Liver (tissue), 9 donors: Measurements from ENCODE around the gene ADAR. TPM values are rescaled to one million over a fixed set of nuclear protein-coding genes. Genes with fewer than 3 reads are reported as not detected.

Experiments used
- DNase-seq: peaks from one replicate; pipeline ENCODE4 v3.0.0-alpha.2; 2017; ENCODE audit warnings: low spot score
- H3K27ac ChIP-seq, 2 donors: one replicate each; pipeline ENCODE4 v1.7.0; 2013; ENCODE audit warnings: inconsistent platforms in 2 of 2, low read length in 2 of 2, control low read depth in 1 of 2, low read depth in 1 of 2, mild to moderate bottlenecking in 1 of 2
- H3K27me3 ChIP-seq, 4 donors: one replicate each; pipeline versions ENCODE4 v1.6.1 to v1.7.0; 2013; ENCODE audit warnings: low read length in 3 of 4, inconsistent platforms in 1 of 4, mild to moderate bottlenecking in 1 of 4, moderate library complexity in 1 of 4; ENCODE audit not compliant: control insufficient read depth in 4 of 4, insufficient read depth in 4 of 4
- H3K36me3 ChIP-seq, 4 donors: one replicate each; pipeline versions ENCODE4 v1.6.1 to v1.7.0; 2013; ENCODE audit warnings: low read length in 3 of 4, mild to moderate bottlenecking in 3 of 4, low read depth in 1 of 4, moderate library complexity in 1 of 4; ENCODE audit not compliant: control insufficient read depth in 4 of 4, insufficient read depth in 3 of 4
- H3K4me1 ChIP-seq, 4 donors: one replicate each; pipeline versions ENCODE4 v1.6.1 to v1.7.0; 2013; ENCODE audit warnings: low read length in 3 of 4, mild to moderate bottlenecking in 3 of 4, moderate library complexity in 1 of 4; ENCODE audit not compliant: control insufficient read depth in 4 of 4, insufficient read depth in 4 of 4
- H3K4me3 ChIP-seq, 3 donors: one replicate each; pipeline versions ENCODE4 v1.6.1 to v1.7.0; 2013; ENCODE audit warnings: low read length in 3 of 3, control low read depth in 1 of 3, low read depth in 1 of 3, mild to moderate bottlenecking in 1 of 3
- H3K9ac ChIP-seq, 2 donors: one replicate each; pipeline ENCODE4 v1.7.0; 2013; ENCODE audit warnings: low read length in 2 of 2, mild to moderate bottlenecking in 2 of 2, moderate library complexity in 2 of 2, control low read depth in 1 of 2, low read depth in 1 of 2
- H3K9me3 ChIP-seq, 4 donors: one replicate each; pipeline versions ENCODE4 v1.6.1 to v1.7.0; 2013; ENCODE audit warnings: low read length in 3 of 4; ENCODE audit not compliant: control insufficient read depth in 4 of 4
- EGR1 ChIP-seq, 2 donors: IDR thresholded peaks; 2 replicates each; pipeline ENCODE4 v1.6.1; 2016 to 2018; ENCODE audit warnings: antibody characterized with exemption in 2 of 2, low read depth in 2 of 2
- FOXA2 ChIP-seq: IDR thresholded peaks from 2 replicates; pipeline ENCODE4 v1.6.1; 2016; ENCODE audit warnings: antibody characterized with exemption
- HNF4A ChIP-seq, 2 donors: conservative IDR thresholded peaks; 2 replicates each; pipeline ENCODE4 v1.6.1; 2016; ENCODE audit warnings: antibody characterized with exemption in 2 of 2, mild to moderate bottlenecking in 2 of 2
- HNF4G ChIP-seq: IDR thresholded peaks from 2 replicates; pipeline ENCODE4 v1.6.1; 2016; ENCODE audit warnings: antibody characterized with exemption
- NR2F2 ChIP-seq: IDR thresholded peaks from 2 replicates; pipeline ENCODE4 v1.6.1; 2016; ENCODE audit warnings: antibody characterized with exemption
- RAD21 ChIP-seq, 2 donors: IDR thresholded peaks; 2 replicates each; pipeline ENCODE4 v1.6.1; 2016; ENCODE audit warnings: antibody characterized with exemption in 2 of 2, mild to moderate bottlenecking in 2 of 2
- REST ChIP-seq: IDR thresholded peaks from 2 replicates; pipeline ENCODE4 v1.6.1; 2016; ENCODE audit warnings: antibody characterized with exemption, mild to moderate bottlenecking
- SP1 ChIP-seq: IDR thresholded peaks from 2 replicates; pipeline ENCODE4 v1.6.1; 2018; ENCODE audit warnings: antibody characterized with exemption, mild to moderate bottlenecking
- TAF1 ChIP-seq: conservative IDR thresholded peaks from 2 replicates; pipeline ENCODE4 v1.6.1; 2016; ENCODE audit warnings: antibody characterized with exemption, mild to moderate bottlenecking
- YY1 ChIP-seq: IDR thresholded peaks from 2 replicates; pipeline ENCODE4 v1.6.1; 2016; ENCODE audit warnings: antibody characterized with exemption, mild to moderate bottlenecking
- ZBTB33 ChIP-seq: IDR thresholded peaks from 2 replicates; pipeline ENCODE4 v1.6.1; 2016; ENCODE audit warnings: antibody characterized with exemption
- WGBS: extraction: QIAGEN DNeasy Blood & Tissue Kit; methylation state at CpG from one replicate; pipeline ENCODE4 v1.1.7; 2013; 5-methylcytosine and 5-hydroxymethylcytosine counted together
- polyA plus RNA-seq, 2 donors: library from polyadenylated mRNA; stranded (reverse) in 1 of 2; unstranded in 1 of 2; fragments of 200-250 nt in 1 of 2; fragments of >200 nt in 1 of 2; fragmentation: Nextera tagmentation in 1 of 2; extraction: Ambion mirVana in 1 of 2; gene quantifications; one replicate each; pipeline versions ENCODE4 v1.2.1 to v1.2.3, GENCODE V29; 2013 to 2015
- total RNA-seq, 2 donors: library from RNA; depleted of rRNA; stranded (reverse); fragments of >200 nt; gene quantifications; one replicate each; pipeline ENCODE4 v1.2.3, GENCODE V29; 2014
- TF ChIP-seq, protein P1 (sequence below): fragments of 150-350 bp; IDR thresholded peaks from 2 replicates; pipeline ENCODE4 v1.5.1; 2017; ENCODE audit warnings: improper control_type of control experiment, low read depth, low read length; ENCODE audit not compliant: missing input control
- TF ChIP-seq, protein P2 (sequence below): IDR thresholded peaks from 2 replicates; pipeline ENCODE4 v1.6.1; 2016; ENCODE audit warnings: antibody characterized with exemption
- TF ChIP-seq, protein P3 (sequence below): IDR thresholded peaks from 2 replicates; pipeline ENCODE4 v1.6.1; 2016; ENCODE audit warnings: antibody characterized with exemption
- donor health status: healthy.
- donor health status: healthy.
- donor health status: healthy.
- donor health status: healthy.
- donor health status: healthy.

Gene ADAR
- total and polyA plus RNA-seq, 4 donors: 39.3 to 76.1 (median 51.1) TPM

GRCh38 chr1:154556422-154556821 lies 51.6 kb downstream of the ADAR start:
- WGBS: 47% methylated on average over 4 of the region's 4 CpGs
- no peaks in the 10 kb centered on the region for H3K27me3 ChIP-seq
- peaks cover 2 to 32% (median 25%) of the 10 kb centered on the region in 4 donors for H3K4me1 ChIP-seq
- no peaks in the 10 kb centered on the region for H3K9me3 ChIP-seq
- peaks cover 19 to 44% (median 41%) of the 10 kb centered on the region in 4 donors for H3K36me3 ChIP-seq
- TF ChIP-seq YY1: no peak
- no peak for TF ChIP-seq TAF1
- TF ChIP-seq HNF4A (conservative IDR thresholded peaks at IDR 0.05): no peak
- TF ChIP-seq, protein P1, sequence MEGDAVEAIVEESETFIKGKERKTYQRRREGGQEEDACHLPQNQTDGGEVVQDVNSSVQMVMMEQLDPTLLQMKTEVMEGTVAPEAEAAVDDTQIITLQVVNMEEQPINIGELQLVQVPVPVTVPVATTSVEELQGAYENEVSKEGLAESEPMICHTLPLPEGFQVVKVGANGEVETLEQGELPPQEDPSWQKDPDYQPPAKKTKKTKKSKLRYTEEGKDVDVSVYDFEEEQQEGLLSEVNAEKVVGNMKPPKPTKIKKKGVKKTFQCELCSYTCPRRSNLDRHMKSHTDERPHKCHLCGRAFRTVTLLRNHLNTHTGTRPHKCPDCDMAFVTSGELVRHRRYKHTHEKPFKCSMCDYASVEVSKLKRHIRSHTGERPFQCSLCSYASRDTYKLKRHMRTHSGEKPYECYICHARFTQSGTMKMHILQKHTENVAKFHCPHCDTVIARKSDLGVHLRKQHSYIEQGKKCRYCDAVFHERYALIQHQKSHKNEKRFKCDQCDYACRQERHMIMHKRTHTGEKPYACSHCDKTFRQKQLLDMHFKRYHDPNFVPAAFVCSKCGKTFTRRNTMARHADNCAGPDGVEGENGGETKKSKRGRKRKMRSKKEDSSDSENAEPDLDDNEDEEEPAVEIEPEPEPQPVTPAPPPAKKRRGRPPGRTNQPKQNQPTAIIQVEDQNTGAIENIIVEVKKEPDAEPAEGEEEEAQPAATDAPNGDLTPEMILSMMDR: no peak
- TF ChIP-seq FOXA2: no peak
- no peak for TF ChIP-seq SP1
- no peak for TF ChIP-seq ZBTB33
- no peak for TF ChIP-seq HNF4G
- TF ChIP-seq RAD21 (IDR thresholded peaks at IDR 0.05): no peak
- no peak for TF ChIP-seq REST
- TF ChIP-seq, protein P2, sequence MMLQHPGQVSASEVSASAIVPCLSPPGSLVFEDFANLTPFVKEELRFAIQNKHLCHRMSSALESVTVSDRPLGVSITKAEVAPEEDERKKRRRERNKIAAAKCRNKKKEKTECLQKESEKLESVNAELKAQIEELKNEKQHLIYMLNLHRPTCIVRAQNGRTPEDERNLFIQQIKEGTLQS: no peak
- TF ChIP-seq EGR1 (IDR thresholded peaks at IDR 0.05; ENCODE audit: low read depth in 2 of 2): no peak
- no peak for DNase-seq
- peak overlapping the region in 1 of 3 donors; percentile 96 for H3K4me3 ChIP-seq
- no peak overlapping the region for H3K9ac ChIP-seq
- H3K27ac ChIP-seq: no peak overlapping the region

- H3K9me3 ChIP-seq: no peaks in the 10 kb centered on the region
- no peak overlapping the region for H3K4me3 ChIP-seq
- peaks cover 26 to 68% (median 55%) of the 10 kb centered on the region in 4 donors for H3K36me3 ChIP-seq
- no peak for TF ChIP-seq RAD21 (IDR thresholded peaks at IDR 0.05)
- no peak for TF ChIP-seq NR2F2
- TF ChIP-seq, protein P3, sequence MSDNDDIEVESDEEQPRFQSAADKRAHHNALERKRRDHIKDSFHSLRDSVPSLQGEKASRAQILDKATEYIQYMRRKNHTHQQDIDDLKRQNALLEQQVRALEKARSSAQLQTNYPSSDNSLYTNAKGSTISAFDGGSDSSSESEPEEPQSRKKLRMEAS: no peak
- TF ChIP-seq TAF1: no peak
- DNase-seq: no peak
- no peak overlapping the region for H3K9ac ChIP-seq
- H3K27ac ChIP-seq: no peak overlapping the region
- H3K4me1 ChIP-seq: peaks cover 9 to 43% (median 36%) of the 10 kb centered on the region in 4 donors
- 74% methylated on average over 12 of the region's 12 CpGs for WGBS
- H3K27me3 ChIP-seq: no peaks in the 10 kb centered on the region
These were observed 54.6 kb downstream of the ADAR start for GRCh38 chr1:154553056-154554030.
